HG03354 (cell line): ENCODE results near the gene ME2.
A peak's percentile ranks its signal among the peaks of the same experiment; 100 is the strongest.
"Not testable (repeated sequence)": the region's sequence is repeated elsewhere in the genome, so short reads cannot be mapped to it uniquely, and the experiment has no call there.

ENCODE experiments used
- ATAC-seq: cut with Tn5 transposase; IDR thresholded peaks from one replicate; pipeline ENCODE4 v1.9.1; 2021; ENCODE audit warnings: mild to moderate bottlenecking; ENCODE audit not compliant: unreplicated experiment, poor library complexity, severe bottlenecking

Gene ME2

DNA sequence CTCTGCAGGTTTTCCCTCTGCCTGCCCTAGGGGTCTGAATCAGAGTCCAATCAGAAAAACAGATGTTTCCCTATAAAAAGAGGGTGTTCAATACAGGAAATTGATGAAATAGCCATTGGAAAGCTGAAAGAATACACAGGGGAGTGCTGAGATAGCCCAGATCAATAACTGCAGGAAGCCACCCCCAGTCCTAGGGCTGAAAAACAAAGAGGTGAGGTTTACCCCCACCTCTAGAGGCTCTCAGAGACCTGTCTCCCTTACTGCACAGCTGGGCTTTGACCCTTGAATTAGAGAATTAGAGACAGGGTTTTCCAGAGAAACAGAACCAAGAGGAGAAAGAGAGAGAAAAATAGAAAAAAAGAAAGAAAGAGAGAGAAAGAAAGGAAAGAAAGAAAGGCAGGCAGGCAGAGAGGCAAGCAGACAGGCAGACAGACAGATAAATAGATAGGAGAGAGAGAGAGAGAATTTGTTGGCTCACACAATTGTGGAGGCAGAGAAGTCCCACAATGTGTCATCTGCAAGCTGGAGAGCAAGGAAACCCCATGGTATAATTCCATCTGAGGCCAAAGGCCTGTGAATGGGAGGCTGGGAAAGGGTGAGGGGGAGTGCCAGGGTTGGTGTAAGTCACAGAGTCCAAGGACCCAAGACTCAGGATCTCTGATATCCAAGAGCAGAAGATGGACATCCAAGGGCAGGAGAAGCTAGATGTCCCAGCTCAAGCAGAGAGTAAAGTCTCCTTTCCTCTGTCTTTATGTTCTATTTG is 18.9 kb upstream of the ME2 start:
- ATAC-seq, result no peak

DNA sequence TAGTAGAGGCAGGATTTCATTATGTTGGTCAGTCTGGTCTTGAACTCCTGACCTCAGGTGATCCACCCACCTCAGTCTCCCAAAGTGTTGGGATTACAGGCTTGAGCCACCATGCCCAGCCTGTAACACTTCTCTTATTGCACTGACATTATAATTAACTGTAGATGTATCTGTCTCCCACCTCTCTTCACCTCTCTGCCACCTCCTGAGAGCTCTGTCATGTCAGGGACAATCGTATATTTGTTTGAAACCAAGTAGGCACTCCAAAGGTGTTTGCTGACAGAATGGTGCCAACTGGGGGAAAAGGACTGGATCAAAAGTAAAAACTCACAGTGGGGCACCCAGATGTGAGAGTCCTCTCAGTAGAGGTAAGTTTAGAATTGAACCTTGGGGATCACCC is 17.3 kb upstream of the ME2 start:
- no peak for ATAC-seq

DNA sequence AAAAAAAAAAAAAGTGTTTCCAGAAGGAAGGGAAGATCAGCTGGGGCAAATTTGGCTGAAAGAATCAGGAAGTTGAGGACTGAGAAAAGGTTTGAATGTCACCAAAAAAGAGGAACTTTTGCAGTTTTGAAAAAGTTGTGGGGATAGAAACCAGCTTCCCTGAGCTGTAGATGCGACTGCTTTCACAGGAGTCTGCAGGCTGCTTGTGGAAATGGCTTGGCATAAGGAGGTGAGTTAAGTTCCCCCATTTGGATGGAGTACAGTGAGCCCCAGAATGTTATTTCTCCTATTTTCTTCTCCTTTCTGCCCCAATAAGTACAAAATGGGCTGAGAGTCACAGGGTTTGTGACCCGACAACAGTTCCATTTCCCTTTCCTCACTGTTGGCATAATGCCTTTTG is 16.5 kb upstream of the ME2 start:
- no peak for ATAC-seq

DNA sequence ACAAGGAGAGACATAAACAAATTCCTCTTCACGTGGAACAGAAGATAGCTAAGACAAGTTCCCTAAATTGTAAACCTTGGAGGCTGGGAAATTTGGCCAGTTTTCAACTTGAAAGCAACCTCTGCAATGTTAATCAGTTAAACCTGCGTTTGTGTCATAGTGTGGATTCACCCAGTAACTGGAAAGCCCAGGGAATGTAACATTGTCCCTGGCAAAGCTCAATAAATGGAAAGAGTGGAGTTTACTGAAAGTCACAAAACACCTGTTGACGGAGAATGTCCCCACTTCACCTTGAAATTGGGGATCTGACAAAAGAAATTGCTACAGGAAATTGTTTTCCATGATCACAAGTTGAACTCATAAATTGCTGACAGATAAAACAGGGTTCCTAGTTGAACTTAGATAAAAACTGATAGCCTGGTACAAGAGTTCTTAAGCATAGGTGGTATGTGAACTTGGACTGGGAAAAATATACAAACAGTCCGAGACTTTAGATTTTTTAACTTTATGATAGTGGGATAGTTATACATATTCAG is 15.0 kb upstream of the ME2 start:
- ATAC-seq, result no peak

GRCh38 chr18:50866765-50867164 is 12.2 kb upstream of the ME2 start:
- no peak for ATAC-seq

DNA sequence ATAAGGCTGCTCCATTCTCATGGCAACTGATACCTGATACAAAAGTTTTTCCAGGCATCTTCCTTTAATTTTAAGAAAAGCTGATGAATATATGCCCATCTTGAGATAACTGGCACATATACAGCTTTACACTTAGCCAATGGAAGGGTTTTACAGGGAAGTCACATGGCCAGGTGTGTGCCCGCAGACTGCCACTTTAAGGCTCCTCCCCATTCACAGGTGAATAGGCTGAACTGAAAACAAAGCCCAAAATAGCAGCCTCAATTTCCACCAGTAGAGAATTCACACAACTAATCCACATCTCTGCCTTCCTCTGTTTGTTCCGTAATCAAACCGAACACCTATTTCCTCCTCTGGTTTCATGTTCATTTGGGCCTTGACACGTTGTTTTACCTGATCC is 9.8 kb upstream of the ME2 start:
- ATAC-seq, result no peak

- no peak for ATAC-seq
These were observed 8.6 kb upstream of the ME2 start for GRCh38 chr18:50870138-50870845.

- no peak for ATAC-seq
These were observed 7.1 kb upstream of the ME2 start for GRCh38 chr18:50871846-50872245.

DNA sequence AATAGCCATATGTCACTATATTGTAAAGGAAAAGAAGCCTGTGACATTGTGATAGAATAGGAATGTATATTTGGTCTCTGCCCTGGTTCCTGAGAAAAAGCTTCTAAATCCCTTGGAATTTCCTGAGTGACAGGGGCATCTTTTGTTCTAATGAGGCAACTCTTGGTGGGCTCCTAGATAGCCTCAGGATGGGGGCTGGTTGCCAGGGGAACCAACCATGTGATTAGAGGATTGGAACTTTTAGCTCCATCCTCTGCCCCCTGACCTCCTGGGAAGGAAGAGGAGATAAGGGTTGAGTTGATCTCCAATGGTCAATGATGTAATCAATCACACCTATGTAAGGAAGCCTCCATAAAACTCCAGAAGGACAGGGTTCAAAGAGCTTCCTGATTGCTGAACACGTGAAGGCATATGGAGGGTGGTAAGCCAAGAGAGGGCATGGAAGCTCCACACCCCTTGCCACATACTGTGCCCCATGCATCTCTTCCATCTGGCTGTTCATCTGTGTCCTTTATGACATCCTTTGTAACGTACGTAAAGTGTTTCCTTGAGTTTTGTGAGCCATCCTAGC is 2.9 kb upstream of the ME2 start:
- ATAC-seq, result no peak

DNA sequence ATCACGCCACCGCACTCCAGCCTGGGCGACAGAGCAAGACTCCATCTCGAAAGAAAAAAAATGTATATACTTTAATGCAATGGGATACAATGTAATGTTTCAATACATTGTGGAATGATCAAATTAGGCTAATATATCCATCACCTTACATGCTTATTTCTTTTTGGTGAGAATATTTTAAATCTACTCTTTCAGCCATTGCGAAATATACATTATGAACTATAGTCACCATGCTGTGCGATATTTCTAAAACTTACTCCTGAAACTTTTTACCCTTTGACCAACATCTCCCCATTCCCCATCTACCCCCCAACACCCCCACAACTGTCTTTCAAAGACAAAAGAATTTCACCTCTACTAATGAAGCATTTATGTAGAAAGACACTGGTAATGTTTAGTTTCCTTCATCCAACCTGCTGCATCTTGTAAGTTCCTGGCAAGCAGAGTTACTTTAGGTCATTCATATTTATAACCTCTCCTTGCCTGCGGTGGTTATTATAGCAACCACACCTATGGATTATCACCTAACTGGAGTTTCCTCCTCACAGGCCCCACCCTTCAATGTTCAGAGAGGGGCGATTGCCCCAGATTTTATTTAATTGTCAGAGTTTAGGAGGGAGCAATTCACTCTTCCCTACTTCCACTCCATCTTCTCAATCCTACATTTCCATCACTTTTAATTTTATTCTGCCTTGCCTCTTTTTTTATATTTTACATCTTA is 1.2 kb upstream of the ME2 start:
- no peak for ATAC-seq

- peak; percentile 30 for ATAC-seq
These were observed 592 bp downstream of the ME2 start for GRCh38 chr18:50879302-50880118.

DNA sequence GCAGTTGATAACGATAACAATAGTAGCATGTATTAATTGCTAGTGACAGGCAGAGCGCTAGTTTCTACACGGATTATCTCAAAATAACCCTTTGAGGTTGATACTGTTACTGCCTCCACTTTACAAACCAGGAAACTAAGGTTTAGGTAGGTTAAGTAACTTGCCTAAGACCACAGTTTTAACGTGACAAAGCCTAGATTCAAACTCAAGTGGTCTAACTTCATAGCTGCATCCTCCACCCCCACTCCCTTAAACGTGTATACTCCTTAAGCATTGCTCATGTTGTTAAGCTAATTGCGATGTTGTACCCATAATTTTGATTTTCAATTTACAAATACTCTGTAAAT is 1.2 kb downstream of the ME2 start:
- no peak for ATAC-seq

DNA sequence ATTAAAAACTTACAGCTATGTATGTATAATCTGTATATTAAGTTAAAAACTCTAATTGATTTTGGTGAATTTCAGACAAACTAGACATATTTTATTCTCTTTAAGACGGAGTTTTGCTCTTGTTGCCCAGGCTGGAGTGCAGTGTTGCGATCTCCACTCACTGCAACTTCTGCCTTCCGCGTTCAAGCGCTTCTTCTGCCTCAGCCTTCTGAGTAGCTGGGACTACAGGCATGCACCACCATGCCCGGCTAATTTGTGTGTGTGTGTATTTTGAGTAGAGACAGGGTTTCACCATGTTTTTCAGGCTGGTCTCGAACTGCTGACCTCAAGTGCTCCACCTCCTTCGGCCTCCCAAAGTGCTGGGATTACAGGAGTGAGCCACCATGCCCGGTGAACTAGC is 2.0 kb downstream of the ME2 start:
- not testable (repeated sequence) for ATAC-seq

DNA sequence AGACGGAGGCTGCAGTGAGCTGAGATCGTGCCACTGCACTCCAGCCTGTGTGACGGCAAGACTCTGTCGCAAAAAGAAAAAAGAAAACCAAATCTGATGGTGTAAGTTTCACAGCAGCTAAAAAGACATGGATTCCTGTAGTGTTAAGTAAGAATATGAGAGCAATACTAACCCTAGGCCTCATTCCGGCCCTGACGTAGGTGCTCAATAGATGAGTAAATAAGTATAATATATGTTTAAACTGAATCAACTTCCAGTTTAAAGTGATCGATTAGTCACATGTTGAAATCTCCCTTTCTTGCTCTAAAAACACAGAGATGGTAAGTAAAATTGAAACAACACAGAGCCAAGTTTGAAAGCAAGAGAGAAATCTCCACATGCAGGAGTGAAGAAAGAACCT is 8.0 kb downstream of the ME2 start:
- ATAC-seq, result no peak

- no peak for ATAC-seq
These were observed 16.6 kb downstream of the ME2 start for GRCh38 chr18:50895350-50896045.

GRCh38 chr18:50896093-50896492 is 17.2 kb downstream of the ME2 start:
- no peak for ATAC-seq

GRCh38 chr18:50898919-50899318 is 20.0 kb downstream of the ME2 start:
- no peak for ATAC-seq

DNA sequence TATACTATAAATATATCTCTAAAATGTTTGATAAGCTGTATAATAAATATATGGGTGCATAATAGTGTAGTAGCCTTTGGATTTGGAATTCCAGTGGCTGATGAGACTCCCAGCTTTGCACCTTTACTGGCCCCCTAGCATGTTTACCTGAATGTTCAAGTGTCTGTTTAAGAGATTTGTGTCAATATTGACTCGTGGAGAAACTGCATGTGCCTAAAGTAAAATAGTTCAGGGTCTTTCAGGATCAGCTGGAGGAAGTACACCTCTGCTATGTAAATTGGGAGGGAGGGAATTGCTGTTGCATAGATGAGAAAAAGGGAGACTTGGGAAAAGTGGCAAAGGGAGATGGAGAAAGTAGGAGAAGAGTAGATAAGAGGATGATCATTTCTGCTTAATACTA is 23.9 kb downstream of the ME2 start:
- ATAC-seq, result no peak

GRCh38 chr18:50906843-50907242 is 27.9 kb downstream of the ME2 start:
- ATAC-seq, result no peak
